H1 (cell line): ENCODE data around the gene C16orf95. TPM values are rescaled to one million over a fixed set of nuclear protein-coding genes. Genes with fewer than 3 reads are reported as not detected.

ENCODE experiments used
- ASH2L ChIP-seq: fragments of 200-600, 300-600 bp; sonication (generic); IDR thresholded peaks from one replicate; pipeline ENCODE4 v1.7.1; 2017; ENCODE audit warnings: low read length
- BACH1 ChIP-seq: IDR thresholded peaks from 2 replicates; pipeline ENCODE4 v1.6.1; 2012; ENCODE audit warnings: low read length, improper control_type of control experiment
- EP300 ChIP-seq, 2 experiments: IDR thresholded peaks; 1 replicate in 1 of 2; 2 replicates in 1 of 2; pipeline ENCODE4 v1.6.1; 2011 to 2012; ENCODE audit warnings: low read depth in 2 of 2, low read length in 2 of 2, mild to moderate bottlenecking in 2 of 2, borderline replicate concordance in 1 of 2, inconsistent platforms in 1 of 2, moderate library complexity in 1 of 2
- GTF2F1 ChIP-seq: IDR thresholded peaks from 2 replicates; pipeline ENCODE4 v1.6.1; 2012; ENCODE audit warnings: low read depth, low read length, improper control_type of control experiment, borderline replicate concordance
- HDAC6 ChIP-seq: IDR thresholded peaks from one replicate; pipeline ENCODE4 v1.7.1; 2012; ENCODE audit warnings: low read depth, mild to moderate bottlenecking, inconsistent platforms, low read length, moderate library complexity
- KDM1A ChIP-seq: fragments of 200-600, 300-600 bp; sonication (generic); IDR thresholded peaks from 2 replicates; pipeline ENCODE4 v1.7.1; 2016; ENCODE audit warnings: mild to moderate bottlenecking, low read length, borderline replicate concordance
- POLR2A ChIP-seq, 2 experiments: IDR thresholded peaks; 1 replicate in 1 of 2; 2 replicates in 1 of 2; pipeline ENCODE4 v1.6.1; 2011; ENCODE audit warnings: low read depth in 2 of 2, low read length in 2 of 2, mild to moderate bottlenecking in 2 of 2; ENCODE audit errors: control extremely low read depth in 1 of 2
- RBBP5 ChIP-seq: IDR thresholded peaks from 2 replicates; pipeline ENCODE4 v1.7.1; 2012; ENCODE audit warnings: low read depth, mild to moderate bottlenecking, inconsistent platforms, low read length, moderate library complexity, borderline replicate concordance
- RNF2 ChIP-seq: fragments of 200-900, 300-1000 bp; sonication (generic); IDR thresholded peaks from 2 replicates; pipeline ENCODE4 v1.7.1; 2016; ENCODE audit warnings: borderline replicate concordance, low read depth, mild to moderate bottlenecking, antibody characterized with exemption, low read length; ENCODE audit not compliant: poor library complexity, severe bottlenecking; ENCODE audit errors: missing control alignments
- RXRA ChIP-seq: IDR thresholded peaks from 2 replicates; pipeline ENCODE4 v1.6.1; 2011; ENCODE audit warnings: low read depth, mild to moderate bottlenecking, low read length, moderate library complexity; ENCODE audit not compliant: insufficient read depth
- SRF ChIP-seq: IDR thresholded peaks from 2 replicates; pipeline ENCODE4 v1.6.1; 2011; ENCODE audit warnings: mild to moderate bottlenecking, low read depth, low read length, moderate library complexity
- SUZ12 ChIP-seq: fragments of 200-600 bp; sonication (generic); IDR thresholded peaks from 2 replicates; pipeline ENCODE4 v1.6.1; 2012; ENCODE audit warnings: mild to moderate bottlenecking, inconsistent platforms, low read length, moderate library complexity, mixed read lengths
- polyA plus RNA-seq, 7 experiments: library from polyadenylated mRNA; depleted of rRNA in 3 of 7; stranded (reverse) in 5 of 7; unstranded in 2 of 7; fragments of >200 nt in 5 of 7; fragments of 200-250 nt in 2 of 7; gene quantifications; 1 replicate in 5 of 7; 2 replicates in 1 of 7; 4 replicates in 1 of 7; pipeline versions ENCODE4 v1.2.1 to v1.2.3, GENCODE V29; 2011 to 2013; ENCODE audit warnings: missing spikeins in 2 of 7, mixed read lengths in 2 of 7
- total RNA-seq: library from RNA; stranded (reverse); fragmentation: NEBNext Ultra II Directional; extraction: Animal tissue kit (Norgen Biotek cat#: 25700); gene quantifications from 2 replicates; pipeline ENCODE4 v1.2.1, GENCODE V29; 2021

C16orf95 gene
- total and polyA plus RNA-seq, 2 of the 8 experiments (the other 6 are each of a cell fraction or from before 2014, with no cell fraction given), result 5.0 to 5.4 TPM

DNA sequence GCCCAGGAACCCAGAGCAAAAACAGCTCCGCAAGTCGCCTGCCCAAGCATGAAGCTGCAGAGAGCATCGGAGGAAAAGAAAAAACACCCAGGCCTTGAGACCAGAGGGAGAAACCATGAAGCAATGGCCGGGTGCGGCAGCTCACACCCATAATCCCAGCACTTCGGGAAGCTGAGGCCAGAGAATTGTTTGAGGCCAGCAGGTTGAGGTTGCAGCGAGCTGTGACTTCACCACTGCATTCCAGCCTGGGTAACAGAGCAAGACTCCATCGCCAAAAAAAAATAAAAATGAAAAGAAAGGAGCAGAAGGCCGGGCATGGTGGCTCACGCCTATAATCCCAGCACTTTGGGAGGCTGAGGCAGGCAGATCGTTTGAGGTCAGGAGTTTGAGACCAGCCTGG is 40.3 kb downstream of the C16orf95 start (continued):
- no peak for TF ChIP-seq RBBP5
- TF ChIP-seq POLR2A (IDR thresholded peaks at IDR 0.05; ENCODE audit: control extremely low read depth in 1 of 2, low read depth in 2 of 2, low read length in 2 of 2), result no peak
- no peak for TF ChIP-seq ASH2L
- no peak for TF ChIP-seq KDM1A
- TF ChIP-seq HDAC6, result no peak
- no peak for TF ChIP-seq SUZ12
- no peak for TF ChIP-seq RXRA
- no peak for TF ChIP-seq RNF2
- no peak for TF ChIP-seq BACH1
- TF ChIP-seq SRF, result no peak
- no peak for TF ChIP-seq GTF2F1
- no peak for TF ChIP-seq EP300 (IDR thresholded peaks at IDR 0.05; ENCODE audit: borderline replicate concordance in 1 of 2, low read depth in 2 of 2, low read length in 2 of 2)
- TF ChIP-seq, all 59 proteins: peak for 0
